Stimulated activated CD4-positive, alpha-beta T cell treated with anti-CD3 and anti-CD28 coated beads, Interleukin-2, amount 100 ng/mL, for 24 hours (primary cell): ENCODE measurements around the gene PCSK4.

Source experiments
- DNase-seq, 2 donors: peaks; one replicate each; pipeline ENCODE4 v3.0.0-alpha.2; 2020

Gene PCSK4

GRCh38 chr19:1435378-1435989 is 54.7 kb downstream of the PCSK4 start:
- no peak for DNase-seq

GRCh38 chr19:1434577-1435060 is 55.5 kb downstream of the PCSK4 start:
- DNase-seq: no peak

GRCh38 chr19:1434040-1434366 is 56.1 kb downstream of the PCSK4 start:
- DNase-seq: no peak

- DNase-seq: no peak
Observed at GRCh38 chr19:1433119-1434039, 56.8 kb downstream of the PCSK4 start.

GRCh38 chr19:1432507-1432887 is 57.7 kb downstream of the PCSK4 start:
- no peak for DNase-seq

GRCh38 chr19:1431759-1432506 is 58.2 kb downstream of the PCSK4 start:
- no peak for DNase-seq
